RWPE1 (cell line): ENCODE data around the gene PLXDC2.

Source experiments
- CTCF ChIA-PET: fragments of 350-600 bp; sonication (Branson Sonifier 250); formaldehyde crosslinking; extraction: SDS; loops from one replicate; lab custom pipeline; 2021; lab: Yijun Ruan, JAX
- POLR2A ChIA-PET: fragments of 400-600 bp; formaldehyde crosslinking; extraction: SDS; loops from one replicate; lab custom pipeline; 2020; ENCODE audit warnings: antibody characterized with exemption; ENCODE audit not compliant: low non-redundant PET; lab: Yijun Ruan, JAX
- DNase-seq: peaks from one replicate; pipeline ENCODE4 v3.0.0; 2012; ENCODE audit warnings: low spot score
- H3K27ac ChIP-seq: fragments of 450-650 bp; 2 replicates; pipeline ENCODE4 v1.5.1; 2017
- TF ChIP-seq, protein P1 (sequence below): fragments of 450-650 bp; conservative IDR thresholded peaks from 2 replicates; pipeline ENCODE4 v1.5.1; 2017; ENCODE audit warnings: low read depth, mild to moderate bottlenecking

Gene PLXDC2

DNA sequence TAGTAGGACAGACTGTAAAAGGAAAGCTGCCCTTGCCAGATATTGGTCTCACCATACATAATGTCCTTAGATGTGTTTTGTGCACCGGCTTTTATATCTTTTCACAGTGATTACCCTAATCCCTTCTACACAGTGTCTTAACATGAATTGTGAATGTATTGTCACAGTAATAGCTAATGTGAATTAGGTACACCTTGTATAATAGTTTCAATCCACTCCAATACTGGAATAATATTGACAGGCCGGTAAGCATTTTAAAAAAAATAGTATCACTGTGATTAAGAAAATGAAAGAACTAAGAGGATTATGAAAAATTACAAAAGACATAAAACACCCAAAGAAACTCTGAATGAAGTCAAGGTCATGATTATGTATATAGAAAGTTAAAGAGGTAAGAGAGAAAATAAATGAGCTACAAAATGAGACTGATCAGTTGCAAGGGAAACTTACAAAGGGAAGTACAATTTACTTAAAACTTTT, 420.9 kb downstream of the PLXDC2 start:
- ChIA-PET CTCF (no interaction called here), POLR2A (no interaction called here)
- DNase-seq, result no peak
- TF ChIP-seq, protein P1, sequence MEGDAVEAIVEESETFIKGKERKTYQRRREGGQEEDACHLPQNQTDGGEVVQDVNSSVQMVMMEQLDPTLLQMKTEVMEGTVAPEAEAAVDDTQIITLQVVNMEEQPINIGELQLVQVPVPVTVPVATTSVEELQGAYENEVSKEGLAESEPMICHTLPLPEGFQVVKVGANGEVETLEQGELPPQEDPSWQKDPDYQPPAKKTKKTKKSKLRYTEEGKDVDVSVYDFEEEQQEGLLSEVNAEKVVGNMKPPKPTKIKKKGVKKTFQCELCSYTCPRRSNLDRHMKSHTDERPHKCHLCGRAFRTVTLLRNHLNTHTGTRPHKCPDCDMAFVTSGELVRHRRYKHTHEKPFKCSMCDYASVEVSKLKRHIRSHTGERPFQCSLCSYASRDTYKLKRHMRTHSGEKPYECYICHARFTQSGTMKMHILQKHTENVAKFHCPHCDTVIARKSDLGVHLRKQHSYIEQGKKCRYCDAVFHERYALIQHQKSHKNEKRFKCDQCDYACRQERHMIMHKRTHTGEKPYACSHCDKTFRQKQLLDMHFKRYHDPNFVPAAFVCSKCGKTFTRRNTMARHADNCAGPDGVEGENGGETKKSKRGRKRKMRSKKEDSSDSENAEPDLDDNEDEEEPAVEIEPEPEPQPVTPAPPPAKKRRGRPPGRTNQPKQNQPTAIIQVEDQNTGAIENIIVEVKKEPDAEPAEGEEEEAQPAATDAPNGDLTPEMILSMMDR, result no peak
- H3K27ac ChIP-seq, result no peak overlapping the region

DNA sequence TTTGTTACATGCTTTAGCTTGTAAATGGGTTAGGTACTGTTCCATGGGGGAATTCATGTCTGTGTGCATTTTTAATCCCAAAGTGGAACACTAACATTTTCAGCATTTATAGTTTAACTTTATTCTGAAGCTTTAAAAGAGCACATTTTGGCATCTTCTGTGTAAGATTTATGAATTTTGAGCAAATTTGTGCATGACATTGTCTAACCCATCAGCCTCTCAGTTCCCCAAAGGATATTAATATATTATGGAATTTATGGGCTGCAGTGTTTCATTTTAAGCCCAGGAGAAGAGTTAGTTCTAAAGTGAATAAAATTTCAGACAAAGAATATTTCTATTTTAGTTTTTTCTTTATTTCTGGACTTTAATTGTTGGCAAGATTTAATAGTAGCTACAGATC, 421.4 kb downstream of the PLXDC2 start:
- POLR2A ChIA-PET, result no interaction called here
- CTCF ChIA-PET, result no interaction called here
- no peak overlapping the region for H3K27ac ChIP-seq
- no peak for DNase-seq
- TF ChIP-seq, protein P1, result no peak

DNA sequence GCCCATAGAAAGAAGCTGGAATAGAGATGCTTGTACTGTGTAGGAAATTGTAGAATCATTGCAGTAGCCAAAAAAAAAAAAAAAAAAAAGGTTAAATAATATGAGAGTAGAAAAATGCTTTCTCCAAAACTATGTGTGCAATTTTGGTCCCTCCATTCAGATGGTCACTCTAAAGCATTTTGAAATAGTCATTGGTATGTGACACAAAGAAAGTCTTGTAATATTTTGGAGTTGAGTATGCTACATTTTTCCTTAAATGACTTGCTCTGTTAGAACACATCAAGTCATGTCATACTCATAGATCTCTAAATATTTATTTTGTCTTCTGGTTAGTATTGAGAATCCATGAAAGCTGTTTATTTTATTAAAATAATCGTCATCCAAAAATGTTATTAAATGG, 424.4 kb downstream of the PLXDC2 start:
- ChIA-PET CTCF (no interaction called here), POLR2A (no interaction called here)
- TF ChIP-seq, protein P1, result no peak
- H3K27ac ChIP-seq, result no peak overlapping the region
- no peak for DNase-seq

DNA sequence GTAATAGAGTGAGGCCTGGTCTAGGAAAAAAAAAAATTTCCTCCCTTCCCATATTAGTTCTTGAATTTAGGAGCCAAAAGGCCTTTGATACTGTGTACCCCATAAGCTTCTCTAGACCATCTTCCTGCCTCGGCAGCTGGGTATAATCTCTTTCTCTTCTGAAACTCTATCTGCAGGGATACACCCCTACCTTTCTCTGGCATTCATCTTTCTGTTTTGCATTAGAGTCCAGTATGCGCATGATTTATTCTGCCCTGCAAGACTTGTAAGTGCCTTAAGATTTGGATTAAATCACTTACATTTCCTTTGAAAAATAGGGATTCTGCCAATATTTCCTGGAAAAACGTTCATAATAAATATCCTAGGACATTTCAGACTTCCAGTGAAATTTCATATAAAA, 431.2 kb downstream of the PLXDC2 start:
- ChIA-PET POLR2A (no interaction called here), CTCF (no interaction called here)
- TF ChIP-seq, protein P1, result no peak
- H3K27ac ChIP-seq, result no peak overlapping the region
- DNase-seq, result no peak

DNA sequence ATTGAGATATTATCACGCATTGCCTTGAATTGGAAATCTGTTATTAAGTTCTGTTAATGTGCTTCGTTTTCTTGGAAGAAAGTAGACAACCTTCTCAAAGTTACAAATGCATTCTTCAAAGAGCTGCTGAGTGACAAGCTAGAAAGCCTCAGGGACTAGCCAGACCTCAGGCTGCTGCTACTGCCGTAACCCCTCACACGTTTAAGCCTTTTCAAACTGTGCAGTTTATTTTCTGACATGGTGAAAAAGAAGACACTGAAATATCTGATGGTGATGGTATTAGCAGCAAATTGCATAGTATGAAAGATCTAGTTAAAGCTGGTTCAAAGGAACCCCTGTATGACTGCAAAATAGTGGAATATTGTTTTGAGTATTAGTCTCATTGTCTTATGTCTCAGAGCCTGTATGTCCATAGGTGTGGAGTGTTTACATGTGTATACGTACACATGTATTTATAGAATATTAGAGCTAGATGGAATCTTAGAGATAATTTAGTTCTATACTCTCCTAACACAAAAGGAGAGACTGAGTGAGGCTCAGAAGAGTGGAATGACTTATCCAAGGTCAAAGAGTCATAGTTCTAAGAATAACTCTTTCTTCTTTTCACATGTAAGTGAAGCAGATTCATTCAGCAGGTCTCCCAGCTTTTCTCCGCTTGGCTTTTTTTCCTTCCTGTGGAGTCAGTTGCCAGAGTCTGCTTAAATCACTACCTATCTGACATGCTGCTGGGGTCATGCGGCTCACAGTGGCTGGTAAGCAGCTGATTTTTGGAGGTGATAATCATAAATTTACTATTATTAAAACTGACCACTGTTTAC, 431.9 kb downstream of the PLXDC2 start:
- no peak for DNase-seq
- ChIA-PET POLR2A (no interaction called here), CTCF (no interaction called here)
- TF ChIP-seq, protein P1, result no peak
- H3K27ac ChIP-seq, result no peak overlapping the region

DNA sequence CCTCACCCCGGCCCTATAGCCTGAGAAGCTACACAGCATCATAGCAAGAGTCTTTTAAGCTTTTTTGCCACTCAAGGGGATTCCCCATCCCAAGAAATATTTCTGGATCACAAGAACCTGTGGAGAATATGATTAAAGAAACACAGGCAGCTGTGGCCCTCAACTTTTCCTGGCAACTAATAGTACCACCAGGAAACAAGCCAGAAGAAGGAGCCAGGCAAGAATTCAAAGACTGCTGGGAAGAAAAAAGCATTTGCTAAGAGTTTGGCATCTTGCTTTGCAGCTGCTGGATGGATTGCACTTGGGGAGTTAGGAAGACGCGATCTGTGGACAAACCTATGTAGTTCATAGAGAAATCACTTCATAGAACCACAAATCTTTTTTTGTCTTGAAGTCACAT, 437.8 kb downstream of the PLXDC2 start:
- TF ChIP-seq, protein P1, result no peak
- no peak for DNase-seq
- CTCF ChIA-PET, result no interaction called here
- POLR2A ChIA-PET, result no interaction called here
- no peak overlapping the region for H3K27ac ChIP-seq
